Neural progenitor cell (in vitro differentiated cells): ENCODE measurements around the gene ANTXRL.

Experiments
- CTCF ChIP-seq: fragments of 200-600 bp; sonication (generic); IDR thresholded peaks from 2 replicates; pipeline ENCODE4 v1.5.1; 2017; ENCODE audit warnings: antibody characterized with exemption, mild to moderate bottlenecking
- EZH2 ChIP-seq: fragments of 200-600 bp; sonication (generic); IDR thresholded peaks from 2 replicates; pipeline ENCODE4 v1.6.1; 2017; ENCODE audit warnings: antibody characterized with exemption, mild to moderate bottlenecking, moderate library complexity

GRCh38 chr10:46247808-46248569 is 38.8 kb upstream of the ANTXRL start:
- TF ChIP-seq CTCF: no peak
- no peak for TF ChIP-seq EZH2
